ENCODE data around the gene MCC.

Gene MCC

GRCh38 chr5:113140837-113141671, 347.2 kb downstream of the MCC start:
- H3K4me2 ChIP-seq (ENCODE audit: low read depth, low read length, poor library complexity, severe bottlenecking): no peak overlapping the region
- H3K9ac ChIP-seq (ENCODE audit: low read length): no peak overlapping the region
- H3K27ac ChIP-seq (ENCODE audit: low read depth, low read length): no peak overlapping the region
- no peak for TF ChIP-seq EZH2phosphoT487 (conservative IDR thresholded peaks at IDR 0.05; ENCODE audit: low read length)
- TF ChIP-seq CTCF (IDR thresholded peaks at IDR 0.05; ENCODE audit: insufficient read depth, low read length, poor library complexity, severe bottlenecking): no peak
- H3K36me3 ChIP-seq (ENCODE audit: low read length): no peaks in the 10 kb centered on the region
- H3K79me2 ChIP-seq (ENCODE audit: insufficient read depth, low read length): no peaks in the 10 kb centered on the region
- no peak overlapping the region for H3K4me3 ChIP-seq (ENCODE audit: insufficient read depth, low read length, poor library complexity, severe bottlenecking)
- no peaks in the 10 kb centered on the region for H3K9me2 ChIP-seq (replicated peaks; ENCODE audit: insufficient read depth, low read length)
- H3F3A ChIP-seq (ENCODE audit: insufficient read depth): no peaks in the 10 kb centered on the region
- H4K20me1 ChIP-seq (ENCODE audit: low read depth, low read length): no peaks in the 10 kb centered on the region
- no peak overlapping the region for H2AFZ ChIP-seq (ENCODE audit: low read depth, low read length, severe bottlenecking)
- no peaks in the 10 kb centered on the region for H3K27me3 ChIP-seq (ENCODE audit: low read length)
- no peaks in the 10 kb centered on the region for H3K9me3 ChIP-seq (ENCODE audit: insufficient read depth, low read length)

GRCh38 chr5:113133211-113133975, 354.9 kb downstream of the MCC start:
- no peak overlapping the region for H2AFZ ChIP-seq (ENCODE audit: low read depth, low read length, severe bottlenecking)
- no peak overlapping the region for H3K4me3 ChIP-seq (ENCODE audit: insufficient read depth, low read length, poor library complexity, severe bottlenecking)
- no peaks in the 10 kb centered on the region for H3K36me3 ChIP-seq (ENCODE audit: low read length)
- H3K79me2 ChIP-seq (ENCODE audit: insufficient read depth, low read length): no peaks in the 10 kb centered on the region
- H3F3A ChIP-seq (ENCODE audit: insufficient read depth): no peaks in the 10 kb centered on the region
- H3K9me2 ChIP-seq (replicated peaks; ENCODE audit: insufficient read depth, low read length): no peaks in the 10 kb centered on the region
- TF ChIP-seq EZH2phosphoT487 (conservative IDR thresholded peaks at IDR 0.05; ENCODE audit: low read length) (no peak), CTCF (IDR thresholded peaks at IDR 0.05; ENCODE audit: insufficient read depth, low read length, poor library complexity, severe bottlenecking) (no peak)
- H4K20me1 ChIP-seq (ENCODE audit: low read depth, low read length): no peaks in the 10 kb centered on the region
- H3K9ac ChIP-seq (ENCODE audit: low read length): no peak overlapping the region
- H3K4me2 ChIP-seq (ENCODE audit: low read depth, low read length, poor library complexity, severe bottlenecking): no peak overlapping the region
- no peaks in the 10 kb centered on the region for H3K9me3 ChIP-seq (ENCODE audit: insufficient read depth, low read length)
- H3K27me3 ChIP-seq (ENCODE audit: low read length): no peaks in the 10 kb centered on the region
- no peak overlapping the region for H3K27ac ChIP-seq (ENCODE audit: low read depth, low read length)

GRCh38 chr5:113132564-113132963, 355.7 kb downstream of the MCC start:
- no peaks in the 10 kb centered on the region for H3F3A ChIP-seq (ENCODE audit: insufficient read depth)
- no peak for TF ChIP-seq CTCF (IDR thresholded peaks at IDR 0.05; ENCODE audit: insufficient read depth, low read length, poor library complexity, severe bottlenecking)
- TF ChIP-seq EZH2phosphoT487 (conservative IDR thresholded peaks at IDR 0.05; ENCODE audit: low read length): no peak
- no peaks in the 10 kb centered on the region for H3K9me3 ChIP-seq (ENCODE audit: insufficient read depth, low read length)
- no peak overlapping the region for H3K27ac ChIP-seq (ENCODE audit: low read depth, low read length)
- no peak overlapping the region for H2AFZ ChIP-seq (ENCODE audit: low read depth, low read length, severe bottlenecking)
- no peak overlapping the region for H3K9ac ChIP-seq (ENCODE audit: low read length)
- no peaks in the 10 kb centered on the region for H4K20me1 ChIP-seq (ENCODE audit: low read depth, low read length)
- no peak overlapping the region for H3K4me3 ChIP-seq (ENCODE audit: insufficient read depth, low read length, poor library complexity, severe bottlenecking)
- H3K4me2 ChIP-seq (ENCODE audit: low read depth, low read length, poor library complexity, severe bottlenecking): no peak overlapping the region
- H3K9me2 ChIP-seq (replicated peaks; ENCODE audit: insufficient read depth, low read length): no peaks in the 10 kb centered on the region
- no peaks in the 10 kb centered on the region for H3K36me3 ChIP-seq (ENCODE audit: low read length)
- H3K27me3 ChIP-seq (ENCODE audit: low read length): no peaks in the 10 kb centered on the region
- no peaks in the 10 kb centered on the region for H3K79me2 ChIP-seq (ENCODE audit: insufficient read depth, low read length)
